Right lobe of liver (tissue), 6 donors: Measurements from ENCODE around the gene REXO5. TPM values are rescaled to one million over a fixed set of nuclear protein-coding genes. Genes with fewer than 3 reads are reported as not detected.

Experiments
- ATAC-seq, 4 donors: fragments of 200-7000 bp; cut with Tn5 transposase; one replicate each; pipeline ENCODE4 v1.9.1; 2020; ENCODE audit warnings: mild to moderate bottlenecking in 4 of 4, moderate library complexity in 4 of 4
- DNase-seq, 3 donors: peaks; one replicate each; pipeline ENCODE4 v3.0.0-alpha.2; 2020
- H3K27ac ChIP-seq, 3 donors: fragments of 200-600 bp; one replicate each; pipeline ENCODE4 v1.8.0; 2022
- H3K27me3 ChIP-seq, 2 donors: fragments of 200-600 bp; one replicate each; pipeline ENCODE4 v1.8.0; 2022
- H3K36me3 ChIP-seq, 4 donors: fragments of 200-600 bp; sonication (generic) in 1 of 4; one replicate each; pipeline versions ENCODE4 v1.5.1 to v1.8.0; 2017 to 2022; ENCODE audit warnings: control low read depth in 1 of 4
- H3K4me1 ChIP-seq, 4 donors: fragments of 200-600 bp; sonication (generic) in 1 of 4; one replicate each; pipeline versions ENCODE4 v1.5.1 to v1.8.0; 2017 to 2022; ENCODE audit warnings: control low read depth in 1 of 4
- H3K4me3 ChIP-seq, 3 donors: fragments of 200-600 bp; one replicate each; pipeline ENCODE4 v1.8.0; 2022
- H3K9me3 ChIP-seq, 4 donors: fragments of 200-600 bp; sonication (generic) in 1 of 4; one replicate each; pipeline versions ENCODE4 v1.5.1 to v1.8.0; 2017 to 2022; ENCODE audit warnings: control low read depth in 1 of 4
- CTCF ChIP-seq, 4 donors: fragments of 200-600 bp in 3 of 4; fragments of 450-650 bp in 1 of 4; IDR thresholded peaks; one replicate each; pipeline versions ENCODE4 v1.5.1 to v1.8.0; 2016 to 2022; ENCODE audit warnings: antibody characterized with exemption in 4 of 4, mild to moderate bottlenecking in 2 of 4
- POLR2A ChIP-seq: fragments of 450-650 bp; IDR thresholded peaks from one replicate; pipeline ENCODE4 v1.6.1; 2017; ENCODE audit warnings: antibody characterized with exemption, mild to moderate bottlenecking
- WGBS: methylation state at CpG from one replicate; pipeline ENCODE4 v1.1.6; 2018; ENCODE audit warnings: low coverage, low lambda C conversion rate; ENCODE audit not compliant: insufficient coverage; ENCODE audit errors: missing lambda C conversion rate; 5-methylcytosine and 5-hydroxymethylcytosine counted together
- intact Hi-C, 2 donors: fragments of 100-400 bp; cut with DNase I; formaldehyde crosslinking; loops; one replicate each; pipeline versions ENCODE4 v1.11.2 to v1.14.1; 2022
- long read RNA-seq: library from polyadenylated mRNA; unstranded; transcript quantifications from one replicate; pipeline ENCODE4 v2.0.0, GENCODE V29; 2019
- total RNA-seq, 6 experiments: library from RNA; depleted of rRNA in 2 of 6; stranded (reverse); fragments of >200 nt in 2 of 6; fragmentation: NEBNext Ultra II Directional in 3 of 6; extraction: Animal tissue kit (Norgen Biotek cat#: 25700) in 3 of 6; gene quantifications; one replicate each; pipeline versions ENCODE4 v1.1.0 to v1.2.4, GENCODE V29; 2016 to 2023
- donor health status: DM: no; HTN: yes; CAD: no.
- donor health status: DM: no; HTN: no; CAD: no.
- donor health status: DM: no; HTN: no; CAD: no.
- donor health status: DM: no; HTN: yes; CAD: no.
- donor health status: DM: no; HTN: yes; CAD: no.

The REXO5 gene
- 1 to 10 TPM; 1.1 to 2.9 (median 2.4) TPM for total RNA-seq
- long read RNA-seq, partial matches to known transcripts = 1 of 1 reads
- long read RNA-seq, other reads (novel, unspliced or antisense) = 0 of 1 reads

GRCh38 chr16:20806168-20807050 lies at the start of gene REXO5, which contains the start of gene ERI2:
Gene REXO5 (plus strand): TSS chr16:20806527. CDS start chr16:20806954, 427 bp downstream.
Gene ERI2 (minus strand): TSS chr16:20806472. CDS start chr16:20806430, 42 bp downstream.
- 0% methylated on average over 18 of the region's 74 CpGs for WGBS
- Histone ChIP-seq H3K4me1 (peaks cover 0 to 30% (median 12%) of the 10 kb centered on the region in 4 donors), H3K36me3 (peaks cover 0 to under 1% (median 0%) of the 10 kb centered on the region in 4 donors), H3K9me3 (no peaks in the 10 kb centered on the region), H3K27ac (peak within 1 kb of the TSS; percentile 68 to 86 (median 82)), H3K27me3 (no peaks in the 10 kb centered on the region), H3K4me3 (peak within 1 kb of the TSS; percentile 63 to 91 (median 84))
- peak; percentile 92 to 94 (median 94) for DNase-seq
- peak; percentile 87 to 94 (median 91) for ATAC-seq
- TF ChIP-seq CTCF (IDR thresholded peaks at IDR 0.05) (peak in 3 of 4 donors; percentile 39 to 45 (median 43)), POLR2A (peak; percentile 82)
- intact Hi-C loops = no loop called here

- TF ChIP-seq POLR2A = no peak
- TF ChIP-seq CTCF (IDR thresholded peaks at IDR 0.05) = no peak
- no peaks in the 10 kb centered on the region for H3K27me3 ChIP-seq
- 41% methylated on average over 2 of the region's 2 CpGs for WGBS
- H3K4me3 ChIP-seq = no peak overlapping the region
- DNase-seq (no peak), ATAC-seq (no peak)
- no peaks in the 10 kb centered on the region for H3K9me3 ChIP-seq
- intact Hi-C loops = no loop called here
- H3K27ac ChIP-seq = no peak overlapping the region
- H3K4me1 ChIP-seq = peaks cover 0 to 6% (median 0%) of the 10 kb centered on the region in 4 donors
- H3K36me3 ChIP-seq = no peaks in the 10 kb centered on the region
Measured at GRCh38 chr16:20760346-20760745, 46.0 kb upstream of the REXO5 start.

GRCh38 chr16:20761175-20761574 lies 45.2 kb upstream of the REXO5 start:
- H3K4me1 ChIP-seq = peaks cover 0 to 6% (median 0%) of the 10 kb centered on the region in 4 donors
- H3K4me3 ChIP-seq = no peak overlapping the region
- H3K9me3 ChIP-seq = no peaks in the 10 kb centered on the region
- no peaks in the 10 kb centered on the region for H3K36me3 ChIP-seq
- no peak for DNase-seq
- no peaks in the 10 kb centered on the region for H3K27me3 ChIP-seq
- no peak for TF ChIP-seq CTCF (IDR thresholded peaks at IDR 0.05)
- intact Hi-C loops = no loop called here
- no peak for ATAC-seq
- 89% methylated on average over 1 of the region's 1 CpG for WGBS
- no peak overlapping the region for H3K27ac ChIP-seq

- WGBS = 94% methylated on average over 3 of the region's 3 CpGs
- H3K9me3 ChIP-seq = no peaks in the 10 kb centered on the region
- ATAC-seq (no peak), DNase-seq (no peak)
- H3K4me3 ChIP-seq = no peak overlapping the region
- no peaks in the 10 kb centered on the region for H3K36me3 ChIP-seq
- TF ChIP-seq POLR2A = no peak
- no peak for TF ChIP-seq CTCF (IDR thresholded peaks at IDR 0.05)
- intact Hi-C loops = no loop called here
- H3K27me3 ChIP-seq = no peaks in the 10 kb centered on the region
- peaks cover 0 to 15% (median 3%) of the 10 kb centered on the region in 4 donors for H3K4me1 ChIP-seq
- H3K27ac ChIP-seq = no peak overlapping the region
Measured at GRCh38 chr16:20762404-20763123, 43.8 kb upstream of the REXO5 start.
